Natural killer cell treated with Interleukin-12 subunit alpha and Interleukin-12 subunit beta and Interleukin-15 and Interleukin-18, amount 100 ng/mL, for 72 hours (primary cell): ENCODE data around the gene DYNC1LI2. TPM values are rescaled to one million over a fixed set of nuclear protein-coding genes. Genes with fewer than 3 reads are reported as not detected.

Experiments
- ATAC-seq, 2 donors: fragments of 150-1000 bp; cut with Tn5 transposase in 1 of 2; sonication (Bioruptor Pico), chemical (Tn5 transposase) in 1 of 2; 2 replicates each; pipeline ENCODE4 v1.10.0; 2021
- DNase-seq: peaks from one replicate; pipeline ENCODE4 v3.0.0; 2022; ENCODE audit warnings: low spot score
- H3K27ac Mint-ChIP-seq, 2 donors: 1 replicate in 1 of 2; 2 replicates in 1 of 2; pipeline ENCODE4 v1.8.0; 2022; ENCODE audit warnings: mixed read lengths in 2 of 2, mild to moderate bottlenecking in 1 of 2, moderate library complexity in 1 of 2
- H3K27me3 Mint-ChIP-seq, 2 donors: 1 replicate in 1 of 2; 2 replicates in 1 of 2; pipeline ENCODE4 v1.8.0; 2022; ENCODE audit warnings: mixed read lengths in 2 of 2
- H3K36me3 Mint-ChIP-seq: one replicate; pipeline ENCODE4 v1.8.0; 2022; ENCODE audit warnings: mixed read lengths
- H3K4me1 Mint-ChIP-seq, 2 donors: 1 replicate in 1 of 2; 2 replicates in 1 of 2; pipeline ENCODE4 v1.8.0; 2022; ENCODE audit warnings: low read depth in 2 of 2, mixed read lengths in 2 of 2, mild to moderate bottlenecking in 1 of 2
- H3K4me3 Mint-ChIP-seq: one replicate; pipeline ENCODE4 v1.8.0; 2022; ENCODE audit warnings: mixed read lengths
- H3K9me3 Mint-ChIP-seq: 2 replicates; pipeline ENCODE4 v1.8.0; 2022; ENCODE audit warnings: mixed read lengths
- total RNA-seq, 2 donors: library from RNA; stranded (reverse); gene quantifications; one replicate each; pipeline ENCODE4 v1.2.3, GENCODE V29; 2022

DYNC1LI2 gene
- total RNA-seq, 2 donors from 2014 or later: 74.0 to 101 TPM

DNA sequence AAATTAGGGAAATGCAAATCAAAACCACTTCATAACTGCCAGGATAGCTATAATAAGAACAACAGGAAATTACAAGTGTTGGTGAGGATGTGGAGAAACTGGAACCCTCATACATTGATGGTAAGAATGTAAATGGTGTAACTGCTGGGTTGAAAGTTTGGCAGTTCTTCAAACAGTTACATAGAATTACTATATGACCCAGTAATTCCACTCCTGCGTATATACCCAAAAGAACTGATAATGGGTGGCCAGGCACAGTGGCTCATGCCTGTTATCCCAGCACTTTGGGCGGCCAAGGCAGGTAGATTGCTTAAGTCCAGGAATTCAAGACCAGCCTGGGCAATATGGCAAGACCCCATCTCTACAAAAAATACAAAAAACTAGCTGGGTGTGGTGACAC is 50.4 kb downstream of the DYNC1LI2 start:
- Mint-ChIP-seq H3K27ac (no peak overlapping the region), H3K4me3 (no peak overlapping the region), H3K4me1 (peaks cover 0 to 4% of the 10 kb centered on the region in 2 donors), H3K36me3 (no peaks in the 10 kb centered on the region), H3K27me3 (peaks cover 0 to 6% of the 10 kb centered on the region in 2 donors), H3K9me3 (no peaks in the 10 kb centered on the region)
- ATAC-seq (no peak), DNase-seq (no peak)

DNA sequence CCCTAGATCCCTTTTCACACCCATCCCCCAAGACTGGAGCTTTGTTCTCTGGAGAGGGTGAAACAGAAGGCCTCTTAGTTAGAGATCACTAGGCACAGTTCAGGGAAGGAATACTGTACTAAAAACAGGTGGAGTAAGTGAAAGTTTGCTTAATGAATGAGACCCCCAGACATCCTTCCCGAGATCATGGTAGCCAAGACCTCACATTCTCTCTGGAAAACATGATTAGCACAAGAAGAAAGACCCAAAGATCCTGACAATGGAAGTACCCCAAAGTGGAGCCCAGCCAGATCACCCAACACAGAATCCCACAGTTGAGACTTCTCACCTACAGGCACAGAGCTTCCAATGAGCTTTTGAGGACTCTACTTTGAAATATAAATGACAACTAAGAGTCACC is 51.5 kb downstream of the DYNC1LI2 start:
- H3K27ac Mint-ChIP-seq: no peak overlapping the region
- ATAC-seq: no peak
- H3K4me3 Mint-ChIP-seq: no peak overlapping the region
- H3K4me1 Mint-ChIP-seq: peaks cover 0 to 10% of the 10 kb centered on the region in 2 donors
- H3K36me3 Mint-ChIP-seq: no peaks in the 10 kb centered on the region
- H3K9me3 Mint-ChIP-seq: no peaks in the 10 kb centered on the region
- DNase-seq: no peak
- peaks cover under 1 to 9% of the 10 kb centered on the region in 2 donors for H3K27me3 Mint-ChIP-seq

DNA sequence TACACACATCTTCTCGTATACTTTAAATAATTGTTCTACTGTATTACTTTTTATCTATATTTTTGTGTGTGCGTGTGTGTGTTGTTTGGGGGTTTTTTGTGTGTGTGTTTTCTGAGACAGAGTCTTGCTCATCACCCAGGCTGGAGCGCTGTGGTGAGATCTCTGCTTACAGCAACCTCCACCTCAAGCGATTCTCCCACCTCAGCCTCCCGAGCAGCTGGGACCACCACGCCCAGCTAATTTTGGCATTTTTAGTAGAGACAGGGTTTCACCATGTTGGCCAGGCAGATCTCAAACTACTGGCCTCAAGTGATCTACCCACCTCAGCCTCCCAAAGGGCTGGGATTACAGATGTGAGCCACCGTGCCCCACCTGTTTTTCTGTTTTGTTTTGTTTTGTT is 53.4 kb downstream of the DYNC1LI2 start:
- H3K4me1 Mint-ChIP-seq: peaks cover 0 to 10% of the 10 kb centered on the region in 2 donors
- no peak overlapping the region for H3K27ac Mint-ChIP-seq
- no peaks in the 10 kb centered on the region for H3K9me3 Mint-ChIP-seq
- no peak for DNase-seq
- H3K36me3 Mint-ChIP-seq: no peaks in the 10 kb centered on the region
- H3K27me3 Mint-ChIP-seq: peaks cover 7 to 12% of the 10 kb centered on the region in 2 donors
- ATAC-seq: no peak
- peak overlapping the region; percentile 47 for H3K4me3 Mint-ChIP-seq

DNA sequence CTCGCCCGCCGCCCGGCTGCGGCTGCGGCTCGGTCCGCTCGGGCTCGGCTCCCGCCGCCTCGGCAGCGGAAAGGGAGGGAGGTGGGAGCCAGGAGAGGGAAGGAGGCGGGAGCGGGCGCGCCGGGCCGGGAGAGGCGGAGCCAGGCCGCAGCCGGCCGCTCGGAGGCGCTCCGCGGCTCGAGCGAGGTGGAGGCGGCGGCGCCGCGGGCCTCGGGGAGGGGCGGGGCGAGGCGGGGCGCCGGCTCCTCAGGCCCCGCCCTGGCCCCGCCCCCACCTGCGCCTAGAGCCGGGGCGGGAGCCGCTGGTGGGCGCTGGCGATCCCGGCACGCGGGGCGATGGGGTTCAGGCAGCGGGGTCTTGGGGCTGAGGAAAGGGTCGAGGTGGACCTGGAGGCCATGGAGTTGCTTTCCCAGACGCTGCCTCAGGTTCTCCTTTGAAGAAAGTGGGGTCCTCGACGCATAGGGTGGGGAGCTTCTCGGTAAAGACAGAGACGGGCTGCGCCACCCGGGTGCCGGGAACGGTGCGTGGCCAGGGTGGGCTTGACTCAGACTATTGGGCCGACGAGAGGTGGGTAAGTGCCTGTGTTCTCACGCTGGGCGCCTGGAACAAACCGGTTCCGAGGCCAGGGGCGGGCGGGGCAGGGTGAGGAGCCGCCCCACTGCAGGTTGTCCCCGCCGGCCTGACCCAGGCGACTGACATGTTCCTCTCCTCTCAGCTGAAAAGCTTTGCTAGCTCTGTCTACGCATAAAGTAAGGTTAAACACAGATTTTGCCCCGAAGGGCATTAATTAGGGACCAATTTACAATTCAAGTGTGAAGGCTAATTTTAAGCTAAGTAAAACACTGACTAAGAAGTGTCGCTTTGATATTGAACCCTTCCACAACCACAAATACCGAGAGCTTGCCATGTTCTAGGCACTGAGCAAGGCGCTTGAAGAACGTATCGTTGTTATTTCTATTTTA is 54.5 kb downstream of the DYNC1LI2 start, which contains the start of gene CMTM4:
CMTM4 (minus strand) TSS at position 75 of the 962 bp plus-strand sequence. CDS start 218 bp downstream, outside the sequence.
- Mint-ChIP-seq H3K27me3 (peaks cover 7 to 12% of the 10 kb centered on the region in 2 donors), H3K36me3 (no peaks in the 10 kb centered on the region), H3K4me1 (peaks cover 0 to 10% of the 10 kb centered on the region in 2 donors), H3K4me3 (peak within 1 kb of the TSS; percentile 78), H3K27ac (no peak within 1 kb of the TSS), H3K9me3 (no peaks in the 10 kb centered on the region)
- DNase-seq (peak; percentile 84), ATAC-seq (peak; percentile 98 to 99)

DNA sequence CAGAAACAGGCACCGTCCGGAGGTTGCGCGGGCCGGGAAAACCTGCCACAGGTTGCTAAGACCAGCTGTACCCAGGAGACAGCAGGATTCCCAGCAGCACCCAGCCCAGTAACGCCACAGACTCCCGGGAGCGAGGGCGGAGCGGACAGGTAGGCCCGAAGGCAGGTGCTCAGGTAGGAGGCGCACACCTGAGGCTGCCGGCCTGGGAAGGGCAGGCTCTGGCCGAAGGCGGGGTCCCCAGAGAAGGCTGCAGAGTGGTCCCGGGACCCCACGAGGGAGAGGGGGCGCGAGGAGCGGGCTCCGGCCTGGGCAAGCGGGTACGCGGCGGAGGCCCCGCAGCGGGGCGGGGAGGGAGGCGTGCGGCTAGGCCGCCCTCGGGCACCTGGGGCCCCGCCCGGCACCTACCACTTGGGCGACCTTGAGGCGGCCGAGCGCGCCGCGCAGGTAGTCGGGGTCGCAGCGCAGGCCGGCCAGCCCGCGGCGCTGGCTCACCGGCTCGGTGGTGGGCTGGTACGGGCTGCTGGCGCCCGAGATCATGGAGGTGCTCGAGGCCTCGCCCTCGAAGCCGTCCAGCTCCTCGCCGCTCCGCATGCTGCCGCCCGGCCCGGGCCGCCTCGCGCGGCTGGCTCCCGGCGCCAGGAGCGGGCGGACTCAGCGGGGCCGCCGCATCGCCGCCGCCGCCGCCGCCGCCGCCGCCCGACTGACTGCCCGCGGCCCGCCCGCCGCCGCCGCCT is 55.3 kb downstream of the DYNC1LI2 start:
- DNase-seq (peak; percentile 64), ATAC-seq (peak in 1 of 2 donors; percentile 39)
- H3K27me3 Mint-ChIP-seq: peaks cover 7 to 12% of the 10 kb centered on the region in 2 donors
- no peaks in the 10 kb centered on the region for H3K9me3 Mint-ChIP-seq
- peak overlapping the region; percentile 56 for H3K4me3 Mint-ChIP-seq
- no peaks in the 10 kb centered on the region for H3K36me3 Mint-ChIP-seq
- H3K27ac Mint-ChIP-seq: no peak overlapping the region
- peaks cover 0 to 10% of the 10 kb centered on the region in 2 donors for H3K4me1 Mint-ChIP-seq

DNA sequence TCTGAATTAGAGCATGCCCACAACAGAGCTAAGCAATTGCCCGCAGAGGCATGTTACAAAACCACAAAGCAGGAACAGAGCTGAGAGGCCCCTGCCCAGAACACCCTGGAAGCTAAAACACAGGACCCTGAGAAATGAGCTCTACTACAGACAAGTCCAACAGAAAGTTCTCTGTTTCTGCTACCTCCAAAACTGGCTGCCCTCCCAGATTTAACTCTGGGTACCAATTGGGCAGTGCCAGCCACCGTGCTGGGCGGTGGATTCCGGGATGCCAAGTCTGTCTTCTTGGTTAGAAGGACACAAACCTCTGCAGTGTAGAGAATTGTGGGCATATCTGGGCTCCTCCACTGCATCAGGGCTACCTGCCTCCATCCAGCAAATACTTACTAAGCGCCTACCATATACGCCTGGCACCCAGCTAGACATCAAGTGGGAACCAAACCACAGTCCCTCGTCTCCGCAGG is 55.9 kb downstream of the DYNC1LI2 start:
- DNase-seq (no peak), ATAC-seq (no peak)
- H3K36me3 Mint-ChIP-seq: no peaks in the 10 kb centered on the region
- peak overlapping the region; percentile 56 for H3K4me3 Mint-ChIP-seq
- peaks cover 0 to 8% of the 10 kb centered on the region in 2 donors for H3K4me1 Mint-ChIP-seq
- no peaks in the 10 kb centered on the region for H3K9me3 Mint-ChIP-seq
- peak overlapping the region in 1 of 2 donors; percentile 40 for H3K27ac Mint-ChIP-seq
- peaks cover 7 to 15% of the 10 kb centered on the region in 2 donors for H3K27me3 Mint-ChIP-seq

DNA sequence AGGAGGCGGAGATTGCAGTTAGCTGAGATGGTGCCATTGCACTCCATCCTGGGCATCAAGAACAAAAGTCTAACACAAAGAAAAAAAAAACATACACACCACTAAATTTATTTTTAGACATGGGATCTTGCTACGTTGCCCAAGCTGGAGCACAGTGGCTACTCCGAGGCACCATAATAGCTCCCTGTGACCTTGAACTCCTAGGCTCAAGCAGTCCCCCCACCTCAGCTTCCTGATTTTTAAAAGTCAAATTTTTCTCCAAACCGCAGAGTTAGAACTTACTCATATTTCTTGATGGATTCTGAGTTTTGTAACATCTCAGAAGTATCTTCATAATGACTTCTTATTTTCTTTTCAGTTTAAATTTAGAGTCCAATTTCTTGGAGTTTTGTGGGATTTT is 58.3 kb downstream of the DYNC1LI2 start:
- Mint-ChIP-seq H3K36me3 (no peaks in the 10 kb centered on the region), H3K27me3 (peaks cover 7 to 13% of the 10 kb centered on the region in 2 donors), H3K9me3 (no peaks in the 10 kb centered on the region), H3K4me1 (peaks cover 0 to 8% of the 10 kb centered on the region in 2 donors), H3K4me3 (no peak overlapping the region), H3K27ac (no peak overlapping the region)
- no peak for DNase-seq
- no peak for ATAC-seq

DNA sequence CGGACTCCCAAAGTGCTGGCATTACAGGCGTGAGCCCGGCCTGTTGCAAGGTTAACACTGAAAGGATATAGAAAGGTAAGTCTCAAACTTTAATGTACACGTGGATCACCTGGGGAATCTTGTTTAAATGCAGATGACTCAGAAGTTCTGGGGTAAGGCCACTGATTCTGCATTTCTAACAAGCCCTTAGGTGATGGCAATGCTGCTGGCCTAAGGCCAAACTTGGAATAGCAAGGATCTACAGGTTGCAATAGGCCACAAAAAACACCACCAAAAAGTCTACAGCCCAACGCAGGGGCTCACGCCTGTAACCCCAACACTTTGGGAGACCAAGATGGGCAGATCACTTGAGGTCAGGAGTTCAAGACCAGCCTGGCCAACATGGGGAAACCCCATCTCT is 59.1 kb downstream of the DYNC1LI2 start:
- no peak for ATAC-seq
- Mint-ChIP-seq H3K27ac (no peak overlapping the region), H3K27me3 (peaks cover 7 to 13% of the 10 kb centered on the region in 2 donors), H3K4me1 (peaks cover 0 to 7% of the 10 kb centered on the region in 2 donors), H3K4me3 (no peak overlapping the region), H3K36me3 (no peaks in the 10 kb centered on the region), H3K9me3 (no peaks in the 10 kb centered on the region)
- no peak for DNase-seq

DNA sequence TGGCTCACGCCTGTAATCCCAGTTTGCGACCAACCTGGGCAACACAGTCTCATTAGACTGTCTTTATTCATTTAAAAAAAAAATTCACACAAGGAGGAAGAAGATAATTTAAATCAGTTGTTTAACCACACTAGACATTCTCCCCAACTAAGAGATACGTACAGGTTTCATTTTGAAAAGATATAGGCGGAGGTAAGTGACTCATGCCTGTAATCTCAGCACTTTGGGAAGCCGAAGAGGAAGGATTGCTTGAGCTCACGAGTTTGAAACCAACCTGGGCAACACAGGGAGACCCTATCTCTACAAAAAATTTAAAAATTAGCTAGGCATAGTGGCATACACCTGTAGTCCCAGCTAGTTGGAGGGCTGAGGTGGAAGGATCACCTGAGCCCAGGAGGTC is 60.2 kb downstream of the DYNC1LI2 start:
- H3K4me1 Mint-ChIP-seq: peaks cover 0 to 6% of the 10 kb centered on the region in 2 donors
- no peaks in the 10 kb centered on the region for H3K9me3 Mint-ChIP-seq
- ATAC-seq (no peak), DNase-seq (no peak)
- H3K4me3 Mint-ChIP-seq: no peak overlapping the region
- H3K27me3 Mint-ChIP-seq: peaks cover 7 to 13% of the 10 kb centered on the region in 2 donors
- H3K27ac Mint-ChIP-seq: no peak overlapping the region
- H3K36me3 Mint-ChIP-seq: no peaks in the 10 kb centered on the region

DNA sequence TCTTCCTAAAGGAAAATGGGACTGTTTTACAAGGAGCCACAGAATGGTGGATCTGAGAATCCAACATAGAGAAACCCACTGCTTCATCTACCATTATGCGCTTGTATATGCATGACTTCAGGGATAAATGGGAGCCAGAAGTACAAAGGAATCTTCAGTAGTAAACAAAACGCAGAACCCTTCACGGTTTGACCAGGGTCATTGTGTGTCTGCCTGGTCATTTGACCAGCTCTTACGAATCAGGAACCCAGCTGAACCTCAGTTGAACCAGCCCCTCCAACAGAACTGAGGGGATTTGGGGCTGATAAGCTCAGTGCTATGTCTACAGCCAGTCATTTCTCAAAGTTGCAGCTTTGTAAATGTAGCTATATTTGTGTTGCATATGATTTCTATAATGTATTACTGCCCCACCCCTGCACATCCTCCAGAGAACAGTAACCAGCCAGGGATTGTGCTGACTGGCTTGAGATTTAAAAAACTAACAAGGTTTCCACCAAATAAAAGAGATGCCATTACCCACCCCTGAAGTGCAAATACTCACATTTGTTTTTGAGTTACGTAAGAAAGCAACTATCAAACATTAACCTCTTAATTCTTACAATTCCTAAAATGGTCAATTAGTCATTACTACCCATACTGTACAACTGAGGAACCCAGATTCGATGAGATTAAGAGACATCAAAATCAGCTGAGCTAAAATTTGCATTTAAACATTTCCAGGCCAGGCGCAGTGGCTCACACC is 61.1 kb downstream of the DYNC1LI2 start:
- H3K4me1 Mint-ChIP-seq: peaks cover 0 to 3% of the 10 kb centered on the region in 2 donors
- H3K9me3 Mint-ChIP-seq: no peaks in the 10 kb centered on the region
- ATAC-seq: no peak

DNA sequence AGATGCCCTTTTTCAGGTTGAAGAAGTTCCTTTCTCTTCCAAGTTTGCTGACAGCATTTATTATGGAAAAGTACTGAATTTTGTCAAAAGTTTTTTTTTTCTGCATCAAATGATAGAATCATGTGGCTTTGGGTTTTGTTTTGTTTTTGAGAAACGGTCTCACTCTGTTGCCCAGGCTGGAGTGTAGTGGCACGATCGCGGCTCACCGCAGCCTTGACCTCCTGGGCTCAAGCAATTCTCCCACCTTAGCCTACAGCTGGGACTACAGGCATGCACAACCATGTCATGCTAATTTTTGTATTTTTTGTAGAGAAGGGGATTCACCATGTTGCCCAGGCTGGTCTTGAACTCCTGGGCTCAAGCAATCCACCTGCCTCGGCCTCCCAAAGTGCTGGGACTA is 62.1 kb downstream of the DYNC1LI2 start:
- H3K27me3 Mint-ChIP-seq: peaks cover 0 to 10% of the 10 kb centered on the region in 2 donors
- no peaks in the 10 kb centered on the region for H3K9me3 Mint-ChIP-seq
- no peaks in the 10 kb centered on the region for H3K4me1 Mint-ChIP-seq
- H3K36me3 Mint-ChIP-seq: no peaks in the 10 kb centered on the region
- H3K27ac Mint-ChIP-seq: no peak overlapping the region
- DNase-seq (no peak), ATAC-seq (no peak)
- no peak overlapping the region for H3K4me3 Mint-ChIP-seq

More for the DNA sequence above, 61.1 kb downstream of the DYNC1LI2 start:
- no peak overlapping the region for H3K27ac Mint-ChIP-seq
- DNase-seq: no peak
- H3K4me3 Mint-ChIP-seq: no peak overlapping the region
- H3K27me3 Mint-ChIP-seq: peaks cover 7 to 13% of the 10 kb centered on the region in 2 donors
- H3K36me3 Mint-ChIP-seq: no peaks in the 10 kb centered on the region

DNA sequence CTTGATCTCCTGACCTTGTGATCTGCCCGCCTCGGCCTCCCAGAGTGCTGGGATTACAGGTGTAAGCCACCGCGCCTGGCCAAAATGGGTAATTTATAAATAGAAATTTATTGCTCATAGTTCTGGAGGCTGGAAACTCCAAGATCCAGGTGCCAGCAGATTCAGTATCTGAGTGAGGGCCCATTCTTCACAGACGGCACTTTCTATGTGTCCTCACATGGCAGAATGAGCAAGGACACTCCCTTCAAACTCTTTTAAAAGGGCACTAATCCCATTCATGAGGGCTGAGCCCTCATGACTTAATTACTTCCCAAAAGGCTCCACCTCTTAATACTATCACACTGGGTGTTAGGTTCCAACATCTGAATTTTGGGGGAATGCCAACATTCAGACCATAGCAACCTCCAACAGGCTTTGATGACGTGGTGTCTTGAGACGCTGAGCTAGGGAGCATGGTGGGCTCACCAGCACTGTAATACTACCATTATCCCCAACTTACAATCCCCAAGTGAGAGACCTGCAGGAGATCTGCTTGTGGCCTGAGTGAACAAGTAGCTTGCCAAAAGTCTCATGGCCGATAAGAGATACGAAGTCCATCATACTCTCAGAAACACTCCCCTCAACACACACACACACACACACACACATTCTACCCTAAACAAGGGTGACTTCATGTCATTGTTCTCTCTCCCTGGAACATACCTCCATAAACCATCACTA is 63.3 kb downstream of the DYNC1LI2 start:
- ATAC-seq (no peak), DNase-seq (no peak)
- Mint-ChIP-seq H3K4me1 (no peaks in the 10 kb centered on the region), H3K27me3 (peaks cover 0 to 10% of the 10 kb centered on the region in 2 donors), H3K9me3 (no peaks in the 10 kb centered on the region), H3K27ac (no peak overlapping the region), H3K36me3 (no peaks in the 10 kb centered on the region), H3K4me3 (no peak overlapping the region)
